ENCODE data around the gene SSB. TPM values are rescaled to one million over a fixed set of nuclear protein-coding genes. Genes with fewer than 3 reads are reported as not detected.

SSB gene
- total and polyA plus RNA-seq, 2 of the 13 experiments (the other 11 are each of a cell fraction or from before 2014, with no cell fraction given), result 109 to 208 TPM

DNA sequence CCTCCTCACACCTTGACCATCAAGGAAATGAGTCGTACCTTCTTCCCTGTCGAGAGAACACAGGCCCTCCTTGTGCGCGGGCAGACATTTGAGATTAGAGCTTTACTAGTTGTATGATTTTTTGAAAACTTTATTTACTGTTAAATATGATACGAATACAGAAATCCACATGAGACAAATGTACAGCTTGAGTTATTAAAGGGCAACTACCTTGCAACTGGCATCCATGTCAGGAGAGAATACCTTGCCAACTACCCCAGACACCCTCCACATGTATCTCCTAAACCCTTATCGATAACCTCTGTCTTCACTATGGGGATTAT lies 36.7 kb upstream of the SSB start:
- no peak for DNase-seq (ENCODE audit: low spot score)
- no peaks in the 10 kb centered on the region for H4K20me1 ChIP-seq (ENCODE audit: insufficient read depth, low read length)
- no peaks in the 10 kb centered on the region for H3K36me3 ChIP-seq (replicated peaks in 1 of 2; ENCODE audit: control insufficient read depth in 1 of 2, insufficient read depth in 2 of 2, low read length in 2 of 2)
- ChIA-PET CTCF (ENCODE audit: low intra/inter-chr PET ratio, low total read pairs) (no interaction called here), POLR2A (interaction anchor here (1.3 to 1.5 kb wide), 3 partner anchors 9 to 51 kb away, joined by 3 to 7 read pairs (median 4); partner anchors contain the start of gene KLHL23)
- no peaks in the 10 kb centered on the region for H3K9me3 ChIP-seq (ENCODE audit: low read length)
- no peaks in the 10 kb centered on the region for H3K27me3 ChIP-seq (ENCODE audit: control insufficient read depth in 1 of 2, insufficient read depth in 2 of 2, low read length in 2 of 2)
- H3K4me1 ChIP-seq (ENCODE audit: insufficient read depth, low read length), result peaks cover 70% of the 10 kb centered on the region
- H3K27ac ChIP-seq (ENCODE audit: extremely low read length, insufficient read depth, low read length), result peak overlapping the region; percentile 69
- ATAC-seq, result peak; percentile 25
- peak overlapping the region; percentile 47 for H2AFZ ChIP-seq (ENCODE audit: low read length)
- no peak for FAIRE-seq
- H3K4me2 ChIP-seq (ENCODE audit: low read depth, low read length), result peak overlapping the region; percentile 65
- H3K4me3 ChIP-seq (replicated peaks in 1 of 3; ENCODE audit: insufficient read depth in 1 of 3, low read depth in 2 of 3, low read length in 3 of 3), result peak overlapping the region; percentile 9 to 35 (median 26); a peak in 4 of 6 replicates
- in situ Hi-C loops (cut with HindIII; ENCODE audit: extremely low pct_ligation_motif_present, low pct_unique_long_range_greater_than_20kb) (no loop called here), intact Hi-C loops (cut with micrococcal nuclease; ENCODE audit: unreplicated experiment) (loop anchor here (2.0 kb wide), 1 partner anchor 175 kb away; no protein-coding TSS in a partner anchor)
- no peaks in the 10 kb centered on the region for H3K79me2 ChIP-seq (ENCODE audit: insufficient read depth, low read length)
- no TSS peak for BruUV-seq (replicated peaks)
- peak overlapping the region; percentile 13; the same call in 1 of the 2 replicates for H3K9ac ChIP-seq (ENCODE audit: insufficient read depth, low read depth, low read length)
- 19% methylated on average over 6 of the region's 6 CpGs for WGBS (ENCODE audit: low lambda C conversion rate)
- TF ChIP-seq CCDC6 (CRISPR knock-in tag; IDR thresholded peaks at IDR 0.05) (0 out of 2 replicates have a peak, but pooled peaks have one; percentile 30), JUND (CRISPR knock-in tag; IDR thresholded peaks at IDR 0.05) (no peak), ZNF614 (CRISPR knock-in tag; IDR thresholded peaks at IDR 0.05; ENCODE audit: borderline replicate concordance) (0 out of 2 replicates have a peak, but pooled peaks have one; percentile 6), PHF8 (CRISPR knock-in tag; IDR thresholded peaks at IDR 0.05) (peak; percentile 20; the same call in 1 of the 2 replicates), PHF5A (CRISPR knock-in tag; IDR thresholded peaks at IDR 0.05; ENCODE audit: low read depth, unreplicated experiment) (peak; percentile 5), SP4 (CRISPR knock-in tag; IDR thresholded peaks at IDR 0.05) (no peak), ZFP82 (CRISPR knock-in tag; IDR thresholded peaks at IDR 0.05; ENCODE audit: borderline replicate concordance) (0 out of 2 replicates have a peak, but pooled peaks have one; percentile 71), RCOR2 (CRISPR knock-in tag; IDR thresholded peaks at IDR 0.05) (no peak; the same call in 1 of the 2 replicates)
- TF ChIP-seq, protein P1, sequence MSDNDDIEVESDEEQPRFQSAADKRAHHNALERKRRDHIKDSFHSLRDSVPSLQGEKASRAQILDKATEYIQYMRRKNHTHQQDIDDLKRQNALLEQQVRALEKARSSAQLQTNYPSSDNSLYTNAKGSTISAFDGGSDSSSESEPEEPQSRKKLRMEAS (IDR thresholded peaks at IDR 0.05), result peak; percentile 50; the same call in 1 of the 2 replicates
- TF ChIP-seq, protein P2, sequence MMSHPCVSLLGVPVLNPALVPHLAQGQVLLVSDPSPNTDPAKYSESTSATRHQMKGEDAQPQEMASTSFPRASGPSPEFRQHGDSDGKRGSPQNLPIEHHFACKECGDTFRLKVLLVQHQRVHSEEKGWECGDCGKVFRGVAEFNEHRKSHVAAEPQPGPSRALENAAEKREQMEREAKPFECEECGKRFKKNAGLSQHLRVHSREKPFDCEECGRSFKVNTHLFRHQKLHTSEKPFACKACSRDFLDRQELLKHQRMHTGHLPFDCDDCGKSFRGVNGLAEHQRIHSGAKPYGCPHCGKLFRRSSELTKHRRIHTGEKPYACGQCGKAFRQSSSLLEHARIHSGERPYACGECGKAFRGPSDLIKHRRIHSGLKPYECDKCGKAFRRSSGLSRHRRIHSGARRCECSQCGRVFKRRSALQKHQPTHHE (CRISPR knock-in tag; IDR thresholded peaks at IDR 0.05; ENCODE audit: borderline replicate concordance), result 0 out of 2 replicates have a peak, but pooled peaks have one; percentile 20
- TF ChIP-seq, protein P3, sequence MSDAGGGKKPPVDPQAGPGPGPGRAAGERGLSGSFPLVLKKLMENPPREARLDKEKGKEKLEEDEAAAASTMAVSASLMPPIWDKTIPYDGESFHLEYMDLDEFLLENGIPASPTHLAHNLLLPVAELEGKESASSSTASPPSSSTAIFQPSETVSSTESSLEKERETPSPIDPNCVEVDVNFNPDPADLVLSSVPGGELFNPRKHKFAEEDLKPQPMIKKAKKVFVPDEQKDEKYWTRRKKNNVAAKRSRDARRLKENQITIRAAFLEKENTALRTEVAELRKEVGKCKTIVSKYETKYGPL (CRISPR knock-in tag; IDR thresholded peaks at IDR 0.05), result peak; percentile 9; the same call in 1 of the 2 replicates
- TF ChIP-seq, protein P4, sequence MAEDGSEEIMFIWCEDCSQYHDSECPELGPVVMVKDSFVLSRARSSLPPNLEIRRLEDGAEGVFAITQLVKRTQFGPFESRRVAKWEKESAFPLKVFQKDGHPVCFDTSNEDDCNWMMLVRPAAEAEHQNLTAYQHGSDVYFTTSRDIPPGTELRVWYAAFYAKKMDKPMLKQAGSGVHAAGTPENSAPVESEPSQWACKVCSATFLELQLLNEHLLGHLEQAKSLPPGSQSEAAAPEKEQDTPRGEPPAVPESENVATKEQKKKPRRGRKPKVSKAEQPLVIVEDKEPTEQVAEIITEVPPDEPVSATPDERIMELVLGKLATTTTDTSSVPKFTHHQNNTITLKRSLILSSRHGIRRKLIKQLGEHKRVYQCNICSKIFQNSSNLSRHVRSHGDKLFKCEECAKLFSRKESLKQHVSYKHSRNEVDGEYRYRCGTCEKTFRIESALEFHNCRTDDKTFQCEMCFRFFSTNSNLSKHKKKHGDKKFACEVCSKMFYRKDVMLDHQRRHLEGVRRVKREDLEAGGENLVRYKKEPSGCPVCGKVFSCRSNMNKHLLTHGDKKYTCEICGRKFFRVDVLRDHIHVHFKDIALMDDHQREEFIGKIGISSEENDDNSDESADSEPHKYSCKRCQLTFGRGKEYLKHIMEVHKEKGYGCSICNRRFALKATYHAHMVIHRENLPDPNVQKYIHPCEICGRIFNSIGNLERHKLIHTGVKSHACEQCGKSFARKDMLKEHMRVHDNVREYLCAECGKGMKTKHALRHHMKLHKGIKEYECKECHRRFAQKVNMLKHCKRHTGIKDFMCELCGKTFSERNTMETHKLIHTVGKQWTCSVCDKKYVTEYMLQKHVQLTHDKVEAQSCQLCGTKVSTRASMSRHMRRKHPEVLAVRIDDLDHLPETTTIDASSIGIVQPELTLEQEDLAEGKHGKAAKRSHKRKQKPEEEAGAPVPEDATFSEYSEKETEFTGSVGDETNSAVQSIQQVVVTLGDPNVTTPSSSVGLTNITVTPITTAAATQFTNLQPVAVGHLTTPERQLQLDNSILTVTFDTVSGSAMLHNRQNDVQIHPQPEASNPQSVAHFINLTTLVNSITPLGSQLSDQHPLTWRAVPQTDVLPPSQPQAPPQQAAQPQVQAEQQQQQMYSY (CRISPR knock-in tag; IDR thresholded peaks at IDR 0.05), result 0 out of 2 replicates have a peak, but pooled peaks have one; percentile 2
- TF ChIP-seq, protein P5, sequence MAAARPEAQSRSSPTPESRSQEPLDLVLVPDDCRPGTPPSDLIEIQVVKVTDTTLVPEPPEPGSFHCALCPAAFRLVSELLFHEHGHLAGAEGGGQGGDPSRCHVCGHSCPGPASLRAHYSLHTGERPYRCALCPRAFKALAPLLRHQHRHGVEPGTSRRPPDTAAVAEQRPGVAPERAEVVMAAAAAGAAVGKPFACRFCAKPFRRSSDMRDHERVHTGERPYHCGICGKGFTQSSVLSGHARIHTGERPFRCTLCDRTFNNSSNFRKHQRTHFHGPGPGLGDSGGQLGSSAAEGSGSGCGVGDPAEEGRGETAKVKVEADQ (CRISPR knock-in tag; IDR thresholded peaks at IDR 0.05; ENCODE audit: borderline replicate concordance), result no peak

Data from HepG2 (cell line).